Osteoblast (primary cell): ENCODE measurements around the gene PPP2CA. TPM values are rescaled to one million over a fixed set of nuclear protein-coding genes. Genes with fewer than 3 reads are reported as not detected.

Source experiments
- DNase-seq: peaks from one replicate; pipeline ENCODE4 v3.0.0; 2011; ENCODE audit warnings: low spot score, mixed read lengths; ENCODE audit not compliant: insufficient read length; ENCODE audit errors: missing footprints
- H2AFZ ChIP-seq: 2 replicates; pipeline ENCODE4 v1.6.0; 2011; ENCODE audit warnings: mild to moderate bottlenecking, low read length
- H3K27ac ChIP-seq: 2 replicates; pipeline ENCODE4 v1.5.1; 2011; ENCODE audit warnings: mild to moderate bottlenecking, low read depth, low read length, moderate library complexity
- H3K27me3 ChIP-seq: 2 replicates; pipeline ENCODE4 v1.6.0; 2012; ENCODE audit warnings: mild to moderate bottlenecking, control low read depth, inconsistent platforms, low read length, moderate library complexity; ENCODE audit not compliant: insufficient read depth
- H3K36me3 ChIP-seq: 2 replicates; pipeline ENCODE4 v1.5.1; 2011; ENCODE audit warnings: mild to moderate bottlenecking, low read length, control low read depth, moderate library complexity; ENCODE audit not compliant: insufficient read depth
- H3K4me1 ChIP-seq: 2 replicates; pipeline ENCODE4 v1.5.1; 2011; ENCODE audit warnings: mild to moderate bottlenecking, low read length, control low read depth, moderate library complexity; ENCODE audit not compliant: insufficient read depth
- H3K4me2 ChIP-seq: 2 replicates; pipeline ENCODE4 v1.6.0; 2011; ENCODE audit warnings: mild to moderate bottlenecking, low read length; ENCODE audit not compliant: insufficient read depth
- H3K4me3 ChIP-seq: fragments of 200-600 bp; sonication (generic); 3 replicates; pipeline ENCODE4 v1.5.1; 2012; ENCODE audit warnings: mild to moderate bottlenecking, low read length, inconsistent platforms; ENCODE audit not compliant: insufficient read depth
- H3K79me2 ChIP-seq: 2 replicates; pipeline ENCODE4 v1.6.0; 2012; ENCODE audit warnings: mild to moderate bottlenecking, low read length, control low read depth, inconsistent platforms; ENCODE audit not compliant: insufficient read depth
- H3K9me3 ChIP-seq: 2 replicates; pipeline ENCODE4 v1.5.1; 2011; ENCODE audit warnings: low read depth, low read length, control low read depth
- H4K20me1 ChIP-seq: 2 replicates; pipeline ENCODE4 v1.6.0; 2012; ENCODE audit warnings: mild to moderate bottlenecking, low read length, control low read depth; ENCODE audit not compliant: insufficient read depth
- total RNA-seq: library from RNA; depleted of rRNA; stranded (reverse); fragments of >200 nt; gene quantifications from 2 replicates; pipeline ENCODE4 v1.2.3, GENCODE V29; 2012
- TF ChIP-seq, protein P1 (sequence below): IDR thresholded peaks from 2 replicates; pipeline ENCODE4 v1.5.1; 2011; ENCODE audit warnings: mild to moderate bottlenecking, low read depth, low read length, moderate library complexity; ENCODE audit errors: extremely low read depth

PPP2CA gene
- total RNA-seq, 1 donor = 55.4 TPM

DNA sequence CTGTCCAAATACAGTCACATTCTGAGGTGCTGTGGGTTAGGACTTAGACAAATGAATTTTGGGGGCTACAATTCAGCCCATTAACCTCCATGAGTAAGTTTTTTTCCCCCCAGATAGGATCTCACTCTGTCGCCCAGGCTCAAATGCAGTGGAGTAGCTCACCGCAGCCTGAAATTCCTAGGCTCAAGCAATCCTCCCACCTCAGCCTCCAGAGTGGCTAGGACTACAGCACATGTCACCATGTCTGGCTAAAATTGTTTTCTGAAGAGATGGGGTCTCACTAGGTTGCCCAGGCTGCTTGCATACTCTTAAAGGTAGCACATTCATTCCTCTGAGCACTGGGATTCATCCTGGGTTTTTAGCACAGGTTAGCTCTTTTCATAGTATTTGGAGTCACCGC, 22.2 kb downstream of the PPP2CA start:
- no peak for DNase-seq
- H3K4me3 ChIP-seq = no peak overlapping the region
- no peak overlapping the region for H2AFZ ChIP-seq
- TF ChIP-seq, protein P1, sequence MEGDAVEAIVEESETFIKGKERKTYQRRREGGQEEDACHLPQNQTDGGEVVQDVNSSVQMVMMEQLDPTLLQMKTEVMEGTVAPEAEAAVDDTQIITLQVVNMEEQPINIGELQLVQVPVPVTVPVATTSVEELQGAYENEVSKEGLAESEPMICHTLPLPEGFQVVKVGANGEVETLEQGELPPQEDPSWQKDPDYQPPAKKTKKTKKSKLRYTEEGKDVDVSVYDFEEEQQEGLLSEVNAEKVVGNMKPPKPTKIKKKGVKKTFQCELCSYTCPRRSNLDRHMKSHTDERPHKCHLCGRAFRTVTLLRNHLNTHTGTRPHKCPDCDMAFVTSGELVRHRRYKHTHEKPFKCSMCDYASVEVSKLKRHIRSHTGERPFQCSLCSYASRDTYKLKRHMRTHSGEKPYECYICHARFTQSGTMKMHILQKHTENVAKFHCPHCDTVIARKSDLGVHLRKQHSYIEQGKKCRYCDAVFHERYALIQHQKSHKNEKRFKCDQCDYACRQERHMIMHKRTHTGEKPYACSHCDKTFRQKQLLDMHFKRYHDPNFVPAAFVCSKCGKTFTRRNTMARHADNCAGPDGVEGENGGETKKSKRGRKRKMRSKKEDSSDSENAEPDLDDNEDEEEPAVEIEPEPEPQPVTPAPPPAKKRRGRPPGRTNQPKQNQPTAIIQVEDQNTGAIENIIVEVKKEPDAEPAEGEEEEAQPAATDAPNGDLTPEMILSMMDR = no peak
- H3K79me2 ChIP-seq = peaks cover 97% of the 10 kb centered on the region
- peaks cover 72% of the 10 kb centered on the region for H3K36me3 ChIP-seq
- H3K9me3 ChIP-seq = no peaks in the 10 kb centered on the region
- no peak overlapping the region for H3K27ac ChIP-seq
- H3K4me2 ChIP-seq = no peak overlapping the region
- no peaks in the 10 kb centered on the region for H3K27me3 ChIP-seq
- peaks cover 69% of the 10 kb centered on the region for H4K20me1 ChIP-seq
- H3K4me1 ChIP-seq = no peaks in the 10 kb centered on the region

DNA sequence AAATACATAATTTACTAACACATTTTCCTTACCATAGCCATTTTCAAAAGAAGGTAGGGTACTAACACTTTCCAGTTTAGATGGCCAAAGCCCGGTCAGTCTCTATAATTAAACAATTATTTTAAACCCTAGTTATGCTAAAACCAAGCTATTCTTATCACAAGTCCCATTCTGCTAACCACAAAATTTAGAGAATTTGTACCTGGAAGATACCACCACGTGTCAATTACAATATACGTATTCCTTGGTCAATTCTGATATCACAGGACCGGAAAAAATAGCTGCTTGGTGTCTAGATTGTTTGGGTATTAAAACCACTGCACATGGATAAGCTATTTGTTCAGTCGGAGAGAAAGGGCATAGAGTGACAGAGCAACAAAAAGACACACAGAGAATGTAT, 30.2 kb downstream of the PPP2CA start:
- peaks cover 23% of the 10 kb centered on the region for H4K20me1 ChIP-seq
- TF ChIP-seq, protein P1 = no peak
- H3K27me3 ChIP-seq = no peaks in the 10 kb centered on the region
- peaks cover 23% of the 10 kb centered on the region for H3K79me2 ChIP-seq
- no peak overlapping the region for H2AFZ ChIP-seq
- no peaks in the 10 kb centered on the region for H3K4me1 ChIP-seq
- H3K36me3 ChIP-seq = peaks cover 53% of the 10 kb centered on the region
- H3K9me3 ChIP-seq = no peaks in the 10 kb centered on the region
- no peak overlapping the region for H3K4me2 ChIP-seq
- no peak overlapping the region for H3K4me3 ChIP-seq
- no peak for DNase-seq
- H3K27ac ChIP-seq = no peak overlapping the region

DNA sequence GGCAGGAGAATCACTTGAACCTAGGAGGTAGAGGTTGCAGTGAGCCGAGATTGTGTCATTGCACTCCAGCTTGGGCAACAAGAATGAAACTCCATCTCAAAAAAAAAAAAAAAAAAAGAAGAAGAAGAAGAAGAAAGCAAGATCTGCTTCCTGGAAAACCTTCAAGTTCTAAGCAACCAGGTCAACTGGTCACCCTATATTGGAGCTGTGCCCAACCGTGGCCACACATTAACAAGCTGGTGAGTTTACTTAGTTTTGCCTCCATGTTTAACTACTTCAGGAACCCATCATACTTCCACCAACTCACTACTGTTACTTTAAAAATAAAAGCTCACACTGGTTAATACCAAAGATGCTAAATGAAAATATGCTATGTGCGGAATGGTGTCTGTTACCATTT, 36.8 kb downstream of the PPP2CA start:
- Histone ChIP-seq H3K79me2 (no peaks in the 10 kb centered on the region), H3K27me3 (no peaks in the 10 kb centered on the region), H3K4me1 (no peaks in the 10 kb centered on the region), H3K27ac (no peak overlapping the region), H3K36me3 (no peaks in the 10 kb centered on the region), H3K4me3 (no peak overlapping the region), H3K9me3 (no peaks in the 10 kb centered on the region), H3K4me2 (no peak overlapping the region), H4K20me1 (no peaks in the 10 kb centered on the region), H2AFZ (no peak overlapping the region)
- DNase-seq = no peak
- TF ChIP-seq, protein P1 = no peak

DNA sequence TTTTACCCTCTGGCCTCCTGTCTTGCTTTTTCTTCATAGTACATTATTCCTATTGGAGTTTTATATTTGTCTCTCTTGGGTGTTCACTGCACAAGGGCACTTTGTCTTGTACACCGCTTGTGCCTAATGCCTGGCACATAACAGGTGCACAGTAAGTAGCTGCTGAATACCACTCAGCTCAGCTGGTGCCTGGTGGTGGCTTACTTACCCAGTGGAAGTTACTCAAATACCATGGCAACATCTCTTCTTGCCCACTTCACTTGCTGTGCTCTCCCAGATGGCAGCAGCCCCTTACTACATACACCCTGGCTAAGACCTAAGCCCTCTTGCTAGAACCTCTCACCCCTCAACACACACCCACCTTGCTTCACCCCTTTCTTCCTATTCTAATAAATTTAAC, 37.8 kb downstream of the PPP2CA start:
- TF ChIP-seq, protein P1 = no peak
- Histone ChIP-seq H2AFZ (no peak overlapping the region), H4K20me1 (no peaks in the 10 kb centered on the region), H3K4me3 (no peak overlapping the region), H3K4me1 (no peaks in the 10 kb centered on the region), H3K9me3 (no peaks in the 10 kb centered on the region), H3K36me3 (no peaks in the 10 kb centered on the region), H3K27me3 (no peaks in the 10 kb centered on the region), H3K4me2 (no peak overlapping the region), H3K27ac (no peak overlapping the region), H3K79me2 (no peaks in the 10 kb centered on the region)
- no peak for DNase-seq
